ENCODE results near the gene CAMKV.
"Not testable (repeated sequence)": the region's sequence is repeated elsewhere in the genome, so short reads cannot be mapped to it uniquely, and the experiment has no call there.

CAMKV gene

GRCh38 chr3:49869525-49870126 lies at the start of gene CAMKV:
Gene CAMKV (minus strand): TSS chr3:49869906. CDS start chr3:49862388, 7,518 bp downstream.
- DNase-seq (ENCODE audit: low read depth, low spot score), result no peak
- no peak for TF ChIP-seq CTCF (IDR thresholded peaks at IDR 0.05; ENCODE audit: insufficient read depth, low read length, missing control alignments)
- POLR2A ChIA-PET, result interaction anchor here (0.6 kb wide), 1 partner anchor 182 kb away, joined by 4 read pairs; no protein-coding TSS in a partner anchor
- no peak within 1 kb of the TSS; the same call in 1 of the 2 replicates for H3K4me3 ChIP-seq (ENCODE audit: low read depth, low read length)
- CTCF ChIA-PET, result no interaction called here

GRCh38 chr3:49917806-49918590 lies 48.3 kb upstream of the CAMKV start:
- POLR2A ChIA-PET, result interaction anchor here (0.6 kb wide), 1 partner anchor 448 kb away, joined by 4 read pairs; the partner anchor contains the start of gene DAG1
- CTCF ChIA-PET, result interaction anchor here (0.8 to 3.4 kb wide), 4 partner anchors 10 to 79 kb away, joined by 3 to 22 read pairs (median 9); partner anchors contain the start of gene MON1A
- H3K4me3 ChIP-seq (ENCODE audit: low read depth, low read length); DNase-seq (ENCODE audit: low read depth, low spot score): not testable (repeated sequence)

- no peak overlapping the region for H3K4me3 ChIP-seq (ENCODE audit: low read depth, low read length)
- no peak for TF ChIP-seq CTCF (IDR thresholded peaks at IDR 0.05; ENCODE audit: insufficient read depth, low read length, missing control alignments)
- no peak for DNase-seq (ENCODE audit: low read depth, low spot score)
- CTCF ChIA-PET, result interaction anchor here (2.8 to 3.5 kb wide), 3 partner anchors 8 to 12 kb away, joined by 9 to 22 read pairs (median 22); partner anchors contain the start of gene MON1A
- POLR2A ChIA-PET, result no interaction called here
Observed at GRCh38 chr3:49916686-49917085, 47.0 kb upstream of the CAMKV start.

GRCh38 chr3:49914906-49915305 lies 45.2 kb upstream of the CAMKV start:
- POLR2A ChIA-PET, result interaction anchor here (0.7 kb wide), 1 partner anchor 15 kb away, joined by 3 read pairs; the partner anchor contains the start of gene MON1A
- no peak overlapping the region for H3K4me3 ChIP-seq (ENCODE audit: low read depth, low read length)
- CTCF ChIA-PET, result interaction anchor here (1.1 to 3.5 kb wide), 4 partner anchors 10 to 76 kb away, joined by 5 to 22 read pairs (median 8); partner anchors contain the start of gene MON1A
- DNase-seq (ENCODE audit: low read depth, low spot score), result no peak
- no peak for TF ChIP-seq CTCF (IDR thresholded peaks at IDR 0.05; ENCODE audit: insufficient read depth, low read length, missing control alignments)

GRCh38 chr3:49912881-49913281 lies 43.2 kb upstream of the CAMKV start:
- no peak for DNase-seq (ENCODE audit: low read depth, low spot score)
- ChIA-PET CTCF (no interaction called here), POLR2A (no interaction called here)
- H3K4me3 ChIP-seq (ENCODE audit: low read depth, low read length), result no peak overlapping the region
- no peak for TF ChIP-seq CTCF (IDR thresholded peaks at IDR 0.05; ENCODE audit: insufficient read depth, low read length, missing control alignments)

- DNase-seq (ENCODE audit: low read depth, low spot score), result no peak
- ChIA-PET CTCF (interaction anchor here (0.8 kb wide), 1 partner anchor 109 kb away, joined by 3 read pairs; no protein-coding TSS in a partner anchor), POLR2A (interaction anchor here (1.3 kb wide), 1 partner anchor 28 kb away, joined by 3 read pairs; the partner anchor contains the start of gene RBM6)
- H3K4me3 ChIP-seq (ENCODE audit: low read depth, low read length), result no peak overlapping the region
- no peak for TF ChIP-seq CTCF (IDR thresholded peaks at IDR 0.05; ENCODE audit: insufficient read depth, low read length, missing control alignments)
Observed at GRCh38 chr3:49911611-49912010, 41.9 kb upstream of the CAMKV start.

All from AG04449 (cell line).